K562 (cell line): Measurements from ENCODE around the gene METTL25B. TPM values are rescaled to one million over a fixed set of nuclear protein-coding genes. Genes with fewer than 3 reads are reported as not detected.

ENCODE experiments used
- C11orf30 ChIP-seq: fragments of 450-650 bp; IDR thresholded peaks from 2 replicates; pipeline ENCODE4 v1.6.1; 2016; ENCODE audit warnings: low read depth, mild to moderate bottlenecking
- MTA1 ChIP-seq: fragments of 450-650 bp; IDR thresholded peaks from 2 replicates; pipeline ENCODE4 v1.6.1; 2017; ENCODE audit warnings: borderline replicate concordance
- MYNN ChIP-seq, 2 experiments: sonication (generic); formaldehyde crosslinking in 1 of 2; IDR thresholded peaks; 2 replicates each; pipeline versions ENCODE4 v1.5.0 to v1.6.1; 2016 to 2020; ENCODE audit warnings: antibody characterized with exemption in 1 of 2, missing genetic modification reagents in 1 of 2
- NR2C2 ChIP-seq, 2 experiments: fragments of 200-800 bp in 1 of 2; sonication (Bioruptor generic) in 1 of 2; sonication (generic) in 1 of 2; formaldehyde crosslinking in 1 of 2; IDR thresholded peaks; 2 replicates each; pipeline versions ENCODE4 v1.6.1 to v1.8.0; 2016 to 2022; ENCODE audit warnings: mild to moderate bottlenecking in 1 of 2, missing compliant biosample characterization in 1 of 2, missing genetic modification characterization in 1 of 2, missing genetic modification reagents in 1 of 2
- PML ChIP-seq: IDR thresholded peaks from 2 replicates; pipeline ENCODE4 v1.6.1; 2012; ENCODE audit warnings: low read length, inconsistent platforms
- POLR2B ChIP-seq: fragments of 450-650 bp; IDR thresholded peaks from 2 replicates; pipeline ENCODE4 v1.6.1; 2018; ENCODE audit warnings: low read depth; ENCODE audit not compliant: partially characterized antibody
- POU5F1 ChIP-seq: fragments of 150-350 bp; IDR thresholded peaks from 2 replicates; pipeline ENCODE4 v1.6.1; 2014; ENCODE audit warnings: borderline replicate concordance, low read length, low read depth, mild to moderate bottlenecking; ENCODE audit not compliant: partially characterized antibody
- RAD51 ChIP-seq: fragments of 450-650 bp; IDR thresholded peaks from 2 replicates; pipeline ENCODE4 v1.7.1; 2016; ENCODE audit warnings: low read depth, mild to moderate bottlenecking, borderline replicate concordance
- RBM14 ChIP-seq: fragments of 200-400 bp; formaldehyde crosslinking; IDR thresholded peaks from 2 replicates; pipeline ENCODE4 v1.6.1; 2018; ENCODE audit warnings: low read depth, mild to moderate bottlenecking, low read length, moderate library complexity, borderline replicate concordance; ENCODE audit not compliant: insufficient read depth
- RBM17 ChIP-seq: fragments of 200-400 bp; formaldehyde crosslinking; IDR thresholded peaks from 2 replicates; pipeline ENCODE4 v1.6.1; 2017; ENCODE audit warnings: low read depth, mild to moderate bottlenecking, low read length, borderline replicate concordance
- SMAD2 ChIP-seq: fragments of 150-350 bp; IDR thresholded peaks from 2 replicates; pipeline ENCODE4 v1.6.1; 2014; ENCODE audit warnings: low read depth, mild to moderate bottlenecking, low read length
- TCF7 ChIP-seq: sonication (generic); IDR thresholded peaks from 2 replicates; pipeline ENCODE4 v1.6.1; 2016; ENCODE audit warnings: antibody characterized with exemption, borderline replicate concordance
- TSC22D4 ChIP-seq: fragments of 450-650 bp; IDR thresholded peaks from 2 replicates; pipeline ENCODE4 v1.6.1; 2016; ENCODE audit warnings: missing genetic modification characterization, missing biosample characterization, control low read depth
- ZFP30 ChIP-seq: fragments of 250-450 bp; sonication (Bioruptor Pico); IDR thresholded peaks from 2 replicates; pipeline ENCODE4 v1.8.0; 2022; ENCODE audit warnings: moderate library complexity, mild to moderate bottlenecking, inconsistent platforms, borderline replicate concordance
- ZNF316 ChIP-seq: fragments of 450-650 bp; IDR thresholded peaks from 2 replicates; pipeline ENCODE4 v1.6.1; 2016
- polyA plus RNA-seq, 8 experiments: library from polyadenylated mRNA; depleted of rRNA in 4 of 8; stranded (reverse) in 5 of 8; unstranded in 3 of 8; fragments of >200 nt; fragmentation: Nextera tagmentation in 2 of 8; fragmentation: Illumina TruSeq in 1 of 8; extraction: Ambion mirVana in 2 of 8; extraction: Trizol in 1 of 8; gene quantifications; 2 replicates each; pipeline versions ENCODE4 v1.2.1 to v1.2.3, GENCODE V29; 2011 to 2014; ENCODE audit warnings: inconsistent platforms in 1 of 8, missing spikeins in 1 of 8
- total RNA-seq, 7 experiments: library from RNA; depleted of rRNA in 6 of 7; stranded (reverse); fragments of >200 nt in 6 of 7; fragmentation: Illumina TruSeq in 2 of 7; extraction: Trizol in 2 of 7; gene quantifications; 2 replicates each; pipeline versions ENCODE4 v1.2.1 to v1.2.3, GENCODE V29; 2011 to 2021; ENCODE audit warnings: low replicate concordance in 1 of 7
- TF ChIP-seq, protein P1 (sequence below): fragments of 450-650 bp; formaldehyde crosslinking; IDR thresholded peaks from 2 replicates; pipeline ENCODE4 v1.4.0; 2022; ENCODE audit warnings: missing genetic modification characterization
- TF ChIP-seq, protein P2 (sequence below), 2 experiments: IDR thresholded peaks; 2 replicates each; pipeline ENCODE4 v1.6.1; 2012; ENCODE audit warnings: improper control_type of control experiment in 2 of 2, low read depth in 2 of 2, low read length in 2 of 2, borderline replicate concordance in 1 of 2
- TF ChIP-seq, protein P3 (sequence below): fragments of 450-650 bp; formaldehyde crosslinking; conservative IDR thresholded peaks from 2 replicates; pipeline ENCODE4 v1.4.0; 2022; ENCODE audit warnings: mild to moderate bottlenecking, missing genetic modification characterization
- TF ChIP-seq, protein P4 (sequence below): sonication (generic); formaldehyde crosslinking; IDR thresholded peaks from 2 replicates; pipeline ENCODE4 v1.8.0; 2022; ENCODE audit warnings: mild to moderate bottlenecking, low read depth, missing genetic modification reagents

METTL25B gene
- total and polyA plus RNA-seq, 9 of the 15 experiments (the other 6 are each of a cell fraction or from before 2014, with no cell fraction given): 7.7 to 48.3 (median 33.1) TPM

DNA sequence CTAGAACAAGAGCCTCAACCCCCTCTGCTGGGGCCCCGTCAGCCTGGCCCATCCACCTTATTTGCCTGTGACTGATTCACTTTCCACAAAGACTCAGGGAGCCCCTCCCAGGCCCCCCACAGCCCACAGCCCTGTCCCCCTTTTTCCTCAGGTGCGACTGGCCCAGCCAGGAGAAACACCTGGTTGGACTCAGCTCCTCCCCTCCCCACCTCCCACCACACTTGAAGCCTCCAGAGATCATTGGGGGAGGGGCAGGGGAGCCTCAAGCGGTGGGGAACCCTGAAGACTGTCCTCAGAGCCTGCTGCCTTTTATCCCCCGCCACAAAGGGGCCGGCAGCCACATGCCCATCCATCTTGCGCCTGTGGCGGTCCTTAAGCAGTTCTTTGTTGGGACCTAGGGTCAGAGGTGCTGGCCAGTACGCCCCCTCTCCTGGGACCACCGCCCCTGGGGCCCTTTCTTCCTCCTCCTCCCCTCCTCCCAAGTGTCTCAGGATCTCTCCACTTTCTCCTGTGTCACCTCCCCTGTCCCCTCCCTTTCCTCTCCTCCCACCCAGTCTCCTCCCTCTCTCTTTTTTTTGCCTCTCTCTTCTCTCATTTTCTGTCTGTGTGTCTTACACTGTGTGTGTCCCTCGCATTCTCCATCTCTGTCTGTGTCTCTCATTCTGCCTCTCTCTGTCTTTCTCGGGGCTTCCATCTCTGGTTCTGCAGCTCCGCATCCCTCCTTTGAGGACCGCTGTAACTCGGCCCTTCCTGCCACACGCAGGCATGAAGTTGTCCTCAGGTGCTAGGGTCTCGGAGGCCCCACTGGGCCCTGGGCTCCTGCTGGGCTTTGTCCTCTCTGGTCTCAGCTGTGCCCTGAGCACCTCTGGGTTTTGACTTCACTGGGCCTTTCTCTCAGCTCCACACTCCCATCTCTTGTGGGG lies 35.1 kb upstream of the METTL25B start (continued):
- TF ChIP-seq, protein P1, sequence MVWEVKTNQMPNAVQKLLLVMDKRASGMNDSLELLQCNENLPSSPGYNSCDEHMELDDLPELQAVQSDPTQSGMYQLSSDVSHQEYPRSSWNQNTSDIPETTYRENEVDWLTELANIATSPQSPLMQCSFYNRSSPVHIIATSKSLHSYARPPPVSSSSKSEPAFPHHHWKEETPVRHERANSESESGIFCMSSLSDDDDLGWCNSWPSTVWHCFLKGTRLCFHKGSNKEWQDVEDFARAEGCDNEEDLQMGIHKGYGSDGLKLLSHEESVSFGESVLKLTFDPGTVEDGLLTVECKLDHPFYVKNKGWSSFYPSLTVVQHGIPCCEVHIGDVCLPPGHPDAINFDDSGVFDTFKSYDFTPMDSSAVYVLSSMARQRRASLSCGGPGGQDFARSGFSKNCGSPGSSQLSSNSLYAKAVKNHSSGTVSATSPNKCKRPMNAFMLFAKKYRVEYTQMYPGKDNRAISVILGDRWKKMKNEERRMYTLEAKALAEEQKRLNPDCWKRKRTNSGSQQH: no peak
- TF ChIP-seq TSC22D4 (tag) (no peak), RAD51 (no peak; the same call in 1 of the 2 replicates), POU5F1 (no peak), RBM17 (no peak), TCF7 (no peak), MTA1 (peak; percentile 78), MYNN (IDR thresholded peaks at IDR 0.05) (no peak), MYNN (CRISPR knock-in tag; IDR thresholded peaks at IDR 0.05) (no peak), ZFP30 (CRISPR knock-in tag) (no peak), NR2C2 (CRISPR knock-in tag; IDR thresholded peaks at IDR 0.05) (no peak), NR2C2 (tag; IDR thresholded peaks at IDR 0.05) (no peak), C11orf30 (no peak), RBM14 (no peak), ZNF316 (peak; percentile 34; the same call in 1 of the 2 replicates), SMAD2 (no peak), POLR2B (peak; percentile 89), PML (no peak)
- TF ChIP-seq, protein P2, sequence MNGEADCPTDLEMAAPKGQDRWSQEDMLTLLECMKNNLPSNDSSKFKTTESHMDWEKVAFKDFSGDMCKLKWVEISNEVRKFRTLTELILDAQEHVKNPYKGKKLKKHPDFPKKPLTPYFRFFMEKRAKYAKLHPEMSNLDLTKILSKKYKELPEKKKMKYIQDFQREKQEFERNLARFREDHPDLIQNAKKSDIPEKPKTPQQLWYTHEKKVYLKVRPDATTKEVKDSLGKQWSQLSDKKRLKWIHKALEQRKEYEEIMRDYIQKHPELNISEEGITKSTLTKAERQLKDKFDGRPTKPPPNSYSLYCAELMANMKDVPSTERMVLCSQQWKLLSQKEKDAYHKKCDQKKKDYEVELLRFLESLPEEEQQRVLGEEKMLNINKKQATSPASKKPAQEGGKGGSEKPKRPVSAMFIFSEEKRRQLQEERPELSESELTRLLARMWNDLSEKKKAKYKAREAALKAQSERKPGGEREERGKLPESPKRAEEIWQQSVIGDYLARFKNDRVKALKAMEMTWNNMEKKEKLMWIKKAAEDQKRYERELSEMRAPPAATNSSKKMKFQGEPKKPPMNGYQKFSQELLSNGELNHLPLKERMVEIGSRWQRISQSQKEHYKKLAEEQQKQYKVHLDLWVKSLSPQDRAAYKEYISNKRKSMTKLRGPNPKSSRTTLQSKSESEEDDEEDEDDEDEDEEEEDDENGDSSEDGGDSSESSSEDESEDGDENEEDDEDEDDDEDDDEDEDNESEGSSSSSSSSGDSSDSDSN (IDR thresholded peaks at IDR 0.05; ENCODE audit: borderline replicate concordance in 1 of 2, low read depth in 2 of 2, low read length in 2 of 2): no peak
- TF ChIP-seq, protein P3, sequence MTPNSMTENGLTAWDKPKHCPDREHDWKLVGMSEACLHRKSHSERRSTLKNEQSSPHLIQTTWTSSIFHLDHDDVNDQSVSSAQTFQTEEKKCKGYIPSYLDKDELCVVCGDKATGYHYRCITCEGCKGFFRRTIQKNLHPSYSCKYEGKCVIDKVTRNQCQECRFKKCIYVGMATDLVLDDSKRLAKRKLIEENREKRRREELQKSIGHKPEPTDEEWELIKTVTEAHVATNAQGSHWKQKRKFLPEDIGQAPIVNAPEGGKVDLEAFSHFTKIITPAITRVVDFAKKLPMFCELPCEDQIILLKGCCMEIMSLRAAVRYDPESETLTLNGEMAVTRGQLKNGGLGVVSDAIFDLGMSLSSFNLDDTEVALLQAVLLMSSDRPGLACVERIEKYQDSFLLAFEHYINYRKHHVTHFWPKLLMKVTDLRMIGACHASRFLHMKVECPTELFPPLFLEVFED (CRISPR knock-in tag): no peak
- TF ChIP-seq, protein P4, sequence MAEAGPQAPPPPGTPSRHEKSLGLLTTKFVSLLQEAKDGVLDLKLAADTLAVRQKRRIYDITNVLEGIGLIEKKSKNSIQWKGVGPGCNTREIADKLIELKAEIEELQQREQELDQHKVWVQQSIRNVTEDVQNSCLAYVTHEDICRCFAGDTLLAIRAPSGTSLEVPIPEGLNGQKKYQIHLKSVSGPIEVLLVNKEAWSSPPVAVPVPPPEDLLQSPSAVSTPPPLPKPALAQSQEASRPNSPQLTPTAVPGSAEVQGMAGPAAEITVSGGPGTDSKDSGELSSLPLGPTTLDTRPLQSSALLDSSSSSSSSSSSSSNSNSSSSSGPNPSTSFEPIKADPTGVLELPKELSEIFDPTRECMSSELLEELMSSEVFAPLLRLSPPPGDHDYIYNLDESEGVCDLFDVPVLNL (CRISPR knock-in tag): no peak
